GM12874 (cell line): ENCODE data around the gene SLC52A3.
A peak's percentile ranks its signal among the peaks of the same experiment; 100 is the strongest.

Source experiments
- CTCF ChIP-seq: IDR thresholded peaks from 2 replicates; pipeline ENCODE4 v1.5.1; 2011; ENCODE audit warnings: low read depth, mild to moderate bottlenecking, control low read depth, low read length, moderate library complexity; ENCODE audit not compliant: insufficient read depth

Gene SLC52A3

GRCh38 chr20:733861-734260 lies 34.4 kb downstream of the SLC52A3 start:
- TF ChIP-seq CTCF = no peak

- TF ChIP-seq CTCF = no peak
Observed at GRCh38 chr20:732727-733126, 35.6 kb downstream of the SLC52A3 start.

- no peak for TF ChIP-seq CTCF
Observed at GRCh38 chr20:731891-732560, 36.3 kb downstream of the SLC52A3 start.

GRCh38 chr20:730005-730404 lies 38.3 kb downstream of the SLC52A3 start:
- no peak for TF ChIP-seq CTCF

- TF ChIP-seq CTCF = peak; percentile 47; the same call in 1 of the 2 replicates
Observed at GRCh38 chr20:728256-728944, 39.9 kb downstream of the SLC52A3 start.

GRCh38 chr20:726160-726559 lies 42.1 kb downstream of the SLC52A3 start:
- TF ChIP-seq CTCF = no peak

- no peak for TF ChIP-seq CTCF
Observed at GRCh38 chr20:725491-725890, 42.8 kb downstream of the SLC52A3 start.
